CD4-positive, alpha-beta T cell treated with Interleukin-4 for 1 hour (primary cell): Measurements from ENCODE around the gene PPIE.
"Not testable (repeated sequence)": the region's sequence is repeated elsewhere in the genome, so short reads cannot be mapped to it uniquely, and the experiment has no call there.

ENCODE experiments used
- DNase-seq, 2 donors: peaks; one replicate each; pipeline ENCODE4 v3.0.0-alpha.2; 2020 to 2022

The PPIE gene

DNA sequence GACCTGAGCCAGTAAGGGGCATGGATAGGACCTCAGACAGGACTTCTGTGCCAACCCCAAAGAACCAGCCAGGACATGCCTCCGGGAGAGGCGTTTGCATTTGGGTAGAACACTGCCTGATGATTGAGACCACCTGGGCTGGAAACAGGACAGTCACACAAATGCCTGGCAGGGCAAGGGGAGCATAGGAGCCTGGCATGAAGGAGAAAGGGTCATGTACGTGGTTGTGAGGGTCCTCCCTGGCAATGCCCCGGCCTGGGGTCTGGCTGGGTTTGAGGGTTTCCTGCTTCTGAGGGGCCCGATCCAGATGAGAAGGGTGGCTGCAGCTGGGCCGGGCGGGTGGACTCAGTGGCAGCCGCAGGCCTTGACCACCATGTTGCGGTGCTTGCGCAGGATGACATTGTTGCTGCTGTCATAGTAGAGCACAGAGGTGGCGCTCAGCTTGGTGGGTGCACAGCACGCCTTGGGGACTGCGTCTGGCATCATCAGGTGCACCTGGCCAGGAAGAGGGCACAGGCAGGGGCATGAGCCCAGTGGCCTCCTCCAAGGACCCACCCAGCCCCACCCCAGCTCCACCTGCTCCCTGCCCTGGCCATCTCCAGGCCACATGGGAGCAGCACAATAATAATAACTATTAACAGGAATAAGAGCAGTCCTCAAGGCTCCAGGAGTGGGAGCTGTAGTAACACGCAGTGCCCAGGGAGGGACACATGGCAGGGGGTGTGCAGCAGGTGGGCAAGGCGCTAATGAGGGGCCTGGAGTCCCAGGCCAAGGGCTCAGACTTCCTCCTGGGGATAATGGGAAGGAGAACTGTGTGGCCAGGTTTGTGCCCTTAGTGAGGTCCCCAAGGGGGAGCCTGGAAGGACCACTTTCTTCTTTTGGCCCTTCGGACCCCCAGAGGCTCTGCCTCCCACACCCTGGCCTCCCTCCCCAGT, 21.7 kb downstream of the PPIE start:
- DNase-seq, result no peak

DNA sequence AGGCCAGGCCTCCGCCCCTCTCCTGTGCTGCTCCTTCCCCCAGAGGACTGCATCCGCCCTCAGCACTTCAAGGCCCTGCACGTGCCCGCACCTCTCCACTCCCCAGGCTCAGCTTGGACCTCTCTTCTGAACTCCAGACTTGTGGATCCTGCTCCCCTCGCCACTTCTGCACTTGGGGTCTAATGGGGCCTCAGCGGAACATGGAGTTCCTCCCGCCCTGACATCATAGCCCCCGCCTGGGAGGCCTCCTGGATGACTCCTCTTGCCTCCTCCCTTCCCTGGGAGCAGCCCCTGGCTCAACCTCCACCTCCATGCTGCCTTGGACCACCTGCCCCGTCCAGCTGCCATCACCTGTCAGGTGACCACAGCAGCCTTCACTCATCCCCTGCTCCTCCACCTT, 22.3 kb downstream of the PPIE start:
- DNase-seq, result no peak

DNA sequence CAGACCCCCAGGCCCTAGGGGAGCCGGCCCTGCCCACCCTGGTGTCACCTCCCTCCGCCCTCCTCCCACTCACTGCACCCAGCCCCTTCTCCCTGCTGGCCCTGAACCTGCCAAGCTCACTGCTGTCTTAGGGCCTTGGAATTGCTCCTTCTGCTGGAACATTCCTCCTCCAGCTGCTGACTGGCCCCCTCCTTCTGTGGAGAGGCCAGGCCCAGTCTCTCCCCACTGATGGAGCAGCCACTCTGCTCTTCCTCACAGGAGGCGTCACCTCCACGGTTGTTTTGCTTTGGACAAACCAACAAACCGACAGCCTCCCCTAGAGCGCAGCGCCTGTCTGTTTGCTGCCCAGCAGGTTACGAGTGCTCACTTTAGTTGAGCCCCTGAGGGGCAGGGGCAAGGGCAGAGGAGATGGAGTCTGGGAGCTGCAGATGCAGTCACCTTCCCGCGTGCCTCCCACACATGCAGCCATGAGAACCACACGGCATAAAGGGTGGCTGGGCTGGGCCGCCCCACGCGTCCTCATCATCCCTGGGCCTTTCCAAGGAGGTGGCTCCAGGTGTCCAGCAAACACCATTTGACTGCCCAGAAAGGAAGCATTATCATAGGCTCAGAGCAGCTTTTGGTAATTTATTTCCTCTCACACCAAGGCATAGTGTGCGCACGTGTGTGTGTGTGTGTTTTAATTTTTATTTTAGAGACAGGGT, 23.0 kb downstream of the PPIE start:
- DNase-seq, result no peak

DNA sequence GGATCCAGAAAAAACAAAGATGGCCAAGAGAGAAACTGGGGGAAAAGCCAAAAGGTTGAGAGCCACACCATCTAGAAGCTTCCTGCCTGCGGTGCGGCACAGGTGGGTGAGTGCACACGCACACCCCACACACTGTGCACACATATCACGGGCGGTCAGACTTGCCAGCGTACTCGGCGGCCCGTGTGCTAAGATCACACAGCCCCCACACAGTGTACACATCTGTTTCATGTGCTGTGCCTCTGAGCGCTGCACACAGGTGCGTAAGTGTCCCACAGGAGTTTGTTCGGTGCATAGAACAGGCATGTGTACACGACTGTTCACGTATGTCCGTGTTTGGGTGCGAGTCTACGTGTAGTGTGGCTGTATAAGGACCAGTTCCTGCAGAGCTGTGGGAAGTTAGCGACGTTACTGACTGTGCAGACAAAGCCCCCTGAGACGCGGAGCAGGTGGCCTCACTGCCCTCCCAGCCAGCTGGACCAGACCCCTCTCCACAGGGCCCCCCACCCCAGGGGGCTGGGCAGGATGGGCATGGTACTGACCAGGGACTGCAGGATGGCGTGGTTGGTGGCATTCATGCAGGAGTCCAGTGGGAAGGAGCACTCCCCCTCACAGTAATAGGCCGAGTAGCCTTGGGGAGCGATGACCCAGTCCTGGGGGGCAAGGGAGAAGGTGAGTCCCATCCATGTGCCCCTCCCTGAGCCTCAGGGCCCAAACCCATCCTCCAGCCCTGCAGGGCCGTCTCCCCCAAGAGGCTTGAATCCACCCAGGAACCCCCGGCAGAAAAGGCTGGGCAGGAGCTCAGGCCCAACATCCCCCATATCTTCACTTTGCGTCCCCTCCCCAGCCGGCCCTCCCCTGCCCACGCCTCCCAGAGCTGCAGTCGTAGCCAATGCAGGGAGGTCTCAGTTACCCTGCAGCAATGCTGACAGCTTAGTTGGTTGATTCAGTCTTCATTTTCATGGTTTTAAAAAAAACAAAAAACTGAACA, 24.2 kb downstream of the PPIE start:
- no peak for DNase-seq

DNA sequence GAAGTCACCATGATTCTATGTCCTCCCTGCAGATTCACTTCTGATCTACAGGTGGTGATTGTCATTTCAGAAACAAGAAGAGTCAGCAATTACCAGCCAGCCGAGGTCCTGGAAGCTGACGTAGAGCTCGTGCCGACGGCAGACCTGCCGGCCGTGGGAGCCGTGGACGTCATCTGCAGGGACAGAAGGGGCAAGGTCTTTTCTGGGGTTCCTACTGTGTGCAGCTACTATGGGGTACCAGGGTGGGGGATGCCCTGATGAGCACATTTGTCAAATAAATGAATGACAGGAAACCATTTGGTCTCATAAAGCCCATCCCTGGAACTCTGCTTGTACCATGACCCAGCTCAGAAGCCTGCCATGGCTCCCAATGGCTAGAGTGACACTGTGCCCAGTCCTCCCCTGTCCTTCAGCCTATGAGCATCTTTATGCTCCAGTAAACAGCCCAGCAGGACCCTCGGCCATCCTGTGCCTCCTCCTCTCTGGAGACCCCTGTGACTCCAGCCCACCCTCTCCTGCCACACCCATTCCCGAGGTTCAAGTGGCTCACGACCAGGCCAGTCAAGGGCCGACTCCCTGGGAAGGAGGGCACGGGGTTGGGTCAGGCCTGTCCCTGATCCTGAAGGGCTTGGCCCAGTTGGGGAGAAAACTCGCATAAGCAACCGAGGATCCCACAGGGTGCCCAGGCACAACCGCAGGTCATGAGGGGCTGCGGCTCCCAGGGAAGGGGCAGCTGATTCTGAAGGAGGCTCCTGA, 25.1 kb downstream of the PPIE start:
- not testable (repeated sequence) for DNase-seq

DNA sequence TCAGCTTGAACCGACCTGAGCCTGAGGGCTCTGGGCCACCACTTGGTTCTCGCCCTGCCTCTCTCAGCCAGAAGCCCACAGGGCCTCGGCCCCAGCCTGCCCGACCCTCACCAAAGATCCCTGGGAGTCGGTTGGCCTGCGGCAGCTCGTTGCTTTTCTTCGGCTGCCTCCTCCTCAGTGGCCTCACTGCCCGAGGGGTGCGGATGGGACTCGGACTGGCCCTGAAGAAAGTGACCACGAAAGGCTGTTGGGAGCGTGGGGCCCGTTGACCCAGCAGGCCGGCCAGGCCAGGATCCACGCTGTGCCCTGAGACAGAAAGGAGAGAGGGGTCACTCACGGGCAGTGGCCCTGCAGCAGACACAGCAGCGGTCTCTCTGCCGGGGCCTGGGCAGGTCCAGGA, 25.8 kb downstream of the PPIE start:
- DNase-seq, result not testable (repeated sequence)

DNA sequence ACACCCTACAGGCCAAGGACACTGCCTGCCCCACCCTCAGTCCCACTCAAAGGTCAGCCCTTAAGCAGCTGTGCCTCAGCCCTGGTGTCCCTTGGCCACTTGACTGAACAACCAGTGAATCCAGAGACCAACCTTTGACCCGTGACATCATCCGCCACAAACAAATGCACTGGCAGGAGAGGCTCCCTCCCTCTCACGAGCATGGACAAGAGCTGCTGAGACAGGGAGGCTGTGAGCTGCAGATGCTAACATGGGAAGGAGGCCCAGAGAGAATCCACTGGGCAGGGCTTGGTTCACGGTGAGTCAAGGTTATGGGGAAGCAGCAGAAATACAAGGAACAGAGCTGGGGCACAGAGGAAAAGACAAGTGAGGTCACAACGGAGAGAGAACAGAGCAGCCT, 27.8 kb downstream of the PPIE start:
- not testable (repeated sequence) for DNase-seq

DNA sequence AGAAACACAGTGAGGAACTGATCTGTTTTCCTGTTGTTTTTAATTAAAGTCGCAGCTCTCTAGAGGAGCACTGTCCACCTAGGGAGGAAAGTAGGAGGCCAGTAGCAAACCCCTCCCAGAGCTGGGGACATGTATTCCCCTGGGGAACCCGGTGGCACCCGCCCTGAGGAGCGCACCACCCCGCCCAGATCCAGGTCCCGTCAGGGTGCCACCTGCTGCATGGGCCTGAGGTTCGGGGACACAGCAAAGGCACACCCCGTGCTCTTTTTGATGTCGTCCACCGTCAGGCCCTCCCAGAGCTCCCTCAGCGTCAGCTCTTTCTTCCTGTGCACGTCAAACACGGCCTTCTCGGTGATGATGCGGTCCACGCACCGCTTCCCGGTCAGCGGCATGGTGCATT, 30.8 kb downstream of the PPIE start:
- not testable (repeated sequence) for DNase-seq

DNA sequence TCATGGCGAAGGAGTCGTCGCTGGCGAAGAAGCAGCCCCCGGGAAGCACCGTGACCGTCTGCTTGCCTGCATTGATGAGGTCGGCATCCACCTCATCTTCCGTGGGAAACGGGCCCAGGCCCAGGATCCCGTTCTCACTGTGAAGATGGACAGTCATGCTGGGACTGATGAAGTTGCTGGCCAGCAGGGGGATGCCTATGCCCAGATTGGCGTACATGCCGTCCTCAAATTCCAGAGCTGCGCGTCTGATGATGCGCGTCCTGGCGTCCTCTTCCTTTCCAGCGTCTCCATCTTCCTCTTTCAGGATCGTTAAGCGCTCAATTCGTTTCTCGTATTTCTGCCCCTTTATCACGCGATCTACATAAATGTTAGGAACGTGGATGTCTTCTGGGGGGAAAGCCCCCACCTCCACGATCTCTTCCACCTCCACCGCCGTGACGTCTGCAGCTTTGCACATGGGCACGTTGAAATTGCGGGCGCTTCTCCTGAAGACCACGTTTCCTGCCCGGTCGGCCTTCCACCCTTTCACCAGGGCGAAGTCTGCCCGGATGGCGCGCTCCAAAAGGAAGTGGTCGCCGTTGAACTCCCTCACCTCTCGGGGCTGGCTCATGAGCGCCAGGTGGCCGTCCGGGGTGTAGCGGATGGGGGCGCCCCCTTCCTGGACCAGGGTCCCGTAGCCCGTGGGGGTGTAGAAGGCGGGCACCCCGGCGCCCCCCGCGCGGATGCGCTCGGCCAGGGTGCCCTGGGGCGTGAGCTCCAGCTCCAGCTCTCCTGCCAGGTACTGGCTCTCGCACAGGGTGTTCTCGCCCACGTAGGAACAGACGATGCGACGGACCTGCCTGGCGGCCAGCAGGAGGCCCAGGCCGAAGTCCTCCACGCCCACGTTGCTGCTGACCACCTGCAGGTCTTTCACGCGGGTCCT, 31.7 kb downstream of the PPIE start:
- DNase-seq, result peak in 1 of 2 donors; percentile 23

DNA sequence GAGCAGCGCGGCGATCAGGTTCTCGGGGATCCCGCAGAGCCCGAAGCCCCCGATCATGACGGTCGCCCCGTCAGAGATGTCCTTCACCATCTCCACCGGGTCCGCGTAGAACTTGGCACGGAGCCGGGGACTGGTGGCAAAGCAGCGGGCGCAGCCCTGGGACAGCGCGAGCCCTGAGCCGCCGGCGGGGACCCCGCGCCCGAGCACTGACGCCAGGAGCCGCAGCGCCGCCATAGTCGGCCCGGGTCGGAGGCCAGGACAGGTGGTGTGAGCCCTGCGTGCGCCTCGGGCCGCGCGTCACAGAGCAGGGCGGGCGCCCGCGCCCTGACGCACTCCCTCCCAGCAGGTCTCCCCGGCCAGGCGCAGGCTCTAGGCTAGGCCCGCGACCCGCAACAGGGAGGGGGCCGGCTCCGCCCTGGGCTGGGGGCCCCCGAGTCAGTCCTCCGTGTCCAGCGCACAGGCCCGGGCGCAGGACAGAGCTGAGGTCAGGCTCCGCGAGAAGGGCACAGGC, 32.4 kb downstream of the PPIE start, which contains the start of gene OXCT2:
TSS of gene OXCT2 (minus strand) at position 327 of the 511 bp plus-strand sequence. CDS start at position 234, 93 bp downstream.
- not testable (repeated sequence) for DNase-seq

DNA sequence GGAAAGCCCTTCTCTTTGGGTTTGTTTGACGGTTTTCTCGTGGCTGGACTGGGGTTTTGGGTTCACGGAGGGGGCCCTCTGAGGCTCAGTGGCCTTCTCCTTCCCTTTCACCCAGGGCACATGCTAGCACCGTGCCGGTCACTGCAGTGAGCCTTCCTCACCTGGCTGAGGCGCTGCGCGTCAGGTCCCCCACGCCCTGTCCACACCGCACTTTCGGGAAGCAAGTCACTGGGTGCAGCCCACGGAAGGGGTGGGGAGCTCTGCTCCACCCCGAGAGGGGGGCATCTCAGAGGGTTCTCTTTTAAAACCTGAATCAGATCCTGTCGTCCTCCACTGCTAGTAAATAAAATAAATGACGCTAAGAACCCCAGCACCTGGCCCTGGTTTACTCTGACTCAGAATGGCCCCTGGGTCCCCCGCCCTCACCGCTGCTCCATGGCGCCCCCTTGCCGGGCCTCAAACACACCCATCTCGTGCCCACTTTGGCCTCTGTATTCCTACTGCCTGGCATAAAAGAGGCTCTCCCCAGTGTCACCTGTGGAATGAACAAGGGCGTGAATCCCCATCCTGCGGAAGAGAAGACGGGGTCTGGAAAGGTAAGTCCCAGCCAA, 34.8 kb downstream of the PPIE start:
- DNase-seq, result not testable (repeated sequence)

DNA sequence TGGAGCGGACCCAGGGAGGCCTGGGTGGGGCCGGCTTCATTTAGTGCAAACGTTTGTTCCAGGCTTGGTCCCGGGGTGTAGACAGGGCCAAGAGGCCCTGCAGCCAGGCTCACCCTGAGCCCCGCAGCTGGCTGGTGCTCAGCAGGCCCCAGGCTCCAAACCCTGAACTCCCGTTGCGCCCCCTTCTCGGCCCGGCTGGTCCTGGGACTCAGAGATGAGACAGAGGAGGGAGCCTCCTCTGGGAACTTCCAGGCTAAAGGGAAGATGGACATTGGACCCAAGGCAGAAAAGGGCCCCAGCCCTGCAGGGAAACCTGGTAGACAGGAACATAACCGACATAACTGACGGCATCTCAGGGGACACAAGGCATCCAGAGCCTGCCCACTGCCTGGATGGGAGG, 36.5 kb downstream of the PPIE start:
- not testable (repeated sequence) for DNase-seq

DNA sequence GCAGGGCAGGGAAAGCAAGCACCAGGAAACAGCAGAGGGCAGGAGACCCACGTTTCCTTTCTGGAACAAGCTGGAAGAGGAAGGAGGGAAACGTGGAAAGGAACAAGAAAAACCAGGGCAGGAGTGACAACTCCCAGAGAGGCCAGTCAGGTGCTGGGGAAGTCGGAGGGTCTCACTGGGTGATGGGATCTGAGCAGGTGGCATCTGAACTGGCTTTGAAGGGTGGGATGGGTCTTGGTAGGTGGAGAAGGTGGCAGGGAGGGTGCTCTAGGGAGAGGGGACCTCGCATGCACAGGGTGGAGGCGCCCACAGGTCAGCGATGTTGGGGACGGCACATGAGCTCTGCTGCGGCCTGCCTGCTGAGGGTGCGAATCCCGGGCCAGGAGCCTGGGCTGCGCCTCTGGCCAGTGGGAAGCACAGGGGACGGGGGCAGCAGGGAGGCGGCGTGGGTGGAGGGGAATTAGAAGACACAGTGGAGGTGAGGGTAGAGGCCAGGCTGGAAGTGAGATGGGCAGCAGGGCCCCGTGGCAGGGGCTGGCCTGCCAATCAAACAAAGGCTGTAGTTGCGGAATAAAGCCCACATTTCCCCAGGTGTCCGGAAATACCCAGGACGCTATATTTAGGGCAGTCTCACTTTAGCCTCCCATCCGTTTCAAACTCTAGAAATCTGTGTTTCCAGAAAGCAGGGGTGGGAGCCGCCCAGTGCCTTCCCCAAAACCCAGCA, 37.2 kb downstream of the PPIE start:
- not testable (repeated sequence) for DNase-seq

DNA sequence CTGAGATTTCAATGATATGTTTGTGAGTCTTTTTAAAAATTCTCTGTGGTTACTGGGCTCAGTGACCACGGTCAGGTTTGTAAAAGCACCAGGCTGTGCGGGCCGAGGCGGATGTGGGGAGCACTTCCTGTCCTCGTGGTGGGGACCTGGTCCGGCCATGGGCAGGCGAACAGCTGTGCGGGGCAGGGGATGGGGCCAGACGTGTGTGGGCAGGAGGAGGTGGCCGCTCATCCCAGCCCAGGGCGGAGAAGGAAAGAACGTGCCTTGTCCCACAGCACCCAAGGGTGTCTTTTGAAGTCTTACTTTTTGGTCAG, 37.7 kb downstream of the PPIE start:
- peak in 1 of 2 donors; percentile 27 for DNase-seq

DNA sequence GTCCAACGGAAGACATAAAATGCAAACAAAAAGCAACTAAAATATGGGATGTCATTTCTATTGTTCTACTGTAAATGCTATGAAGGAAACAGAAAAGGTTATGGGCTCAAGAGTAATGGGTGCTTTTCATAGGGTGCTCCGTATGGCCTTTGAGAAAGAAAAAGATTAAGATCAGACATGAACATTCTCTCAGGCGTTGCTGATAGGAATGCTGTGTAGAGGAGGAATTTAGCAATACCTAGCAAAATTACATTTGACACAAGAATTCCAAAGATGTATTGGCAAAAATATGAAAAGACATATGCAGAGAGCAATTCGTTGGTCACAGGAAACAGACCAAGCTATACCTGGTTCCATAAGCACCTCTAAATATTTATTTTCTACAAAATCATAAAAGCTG, 38.2 kb downstream of the PPIE start:
- no peak for DNase-seq

DNA sequence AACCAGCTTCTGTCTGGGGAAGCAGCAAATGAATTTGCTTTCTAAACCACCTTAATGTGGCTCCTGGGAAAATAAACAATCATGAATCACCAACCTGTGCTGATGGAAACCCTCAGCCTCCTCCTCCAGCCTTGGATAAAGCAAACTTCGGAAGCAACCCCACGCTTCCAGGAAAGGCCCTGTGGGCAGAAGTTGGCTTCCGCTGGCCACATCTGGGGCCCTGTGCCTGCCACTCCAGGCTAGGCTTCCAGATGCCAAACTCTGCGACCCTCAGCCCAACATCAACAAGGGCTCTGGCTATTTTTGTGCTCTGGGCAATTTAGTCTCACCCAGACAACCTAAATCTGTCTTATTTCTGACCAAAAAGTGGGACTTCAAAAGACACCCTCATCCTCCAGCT, 38.6 kb downstream of the PPIE start:
- no peak for DNase-seq

DNA sequence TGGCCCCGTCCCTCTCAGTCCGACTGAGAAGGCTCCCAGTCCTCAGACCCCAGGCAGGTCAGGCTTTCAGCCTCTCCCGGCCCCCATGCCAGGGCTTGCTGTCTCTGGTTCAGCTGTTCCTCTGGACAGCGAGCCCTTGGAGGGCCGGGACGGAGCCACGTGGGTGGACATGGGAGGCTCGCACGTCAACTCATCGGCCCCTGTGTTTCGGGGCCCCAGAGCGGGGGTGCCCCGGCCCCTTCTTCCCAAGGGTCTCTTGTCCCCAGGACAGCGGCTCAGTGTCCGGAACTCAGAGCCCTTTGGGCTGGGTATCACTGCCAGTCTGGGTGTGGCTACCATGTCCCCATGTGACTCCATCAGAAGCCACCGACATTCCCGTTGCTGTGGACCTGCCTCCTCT, 39.2 kb downstream of the PPIE start:
- DNase-seq, result not testable (repeated sequence)

DNA sequence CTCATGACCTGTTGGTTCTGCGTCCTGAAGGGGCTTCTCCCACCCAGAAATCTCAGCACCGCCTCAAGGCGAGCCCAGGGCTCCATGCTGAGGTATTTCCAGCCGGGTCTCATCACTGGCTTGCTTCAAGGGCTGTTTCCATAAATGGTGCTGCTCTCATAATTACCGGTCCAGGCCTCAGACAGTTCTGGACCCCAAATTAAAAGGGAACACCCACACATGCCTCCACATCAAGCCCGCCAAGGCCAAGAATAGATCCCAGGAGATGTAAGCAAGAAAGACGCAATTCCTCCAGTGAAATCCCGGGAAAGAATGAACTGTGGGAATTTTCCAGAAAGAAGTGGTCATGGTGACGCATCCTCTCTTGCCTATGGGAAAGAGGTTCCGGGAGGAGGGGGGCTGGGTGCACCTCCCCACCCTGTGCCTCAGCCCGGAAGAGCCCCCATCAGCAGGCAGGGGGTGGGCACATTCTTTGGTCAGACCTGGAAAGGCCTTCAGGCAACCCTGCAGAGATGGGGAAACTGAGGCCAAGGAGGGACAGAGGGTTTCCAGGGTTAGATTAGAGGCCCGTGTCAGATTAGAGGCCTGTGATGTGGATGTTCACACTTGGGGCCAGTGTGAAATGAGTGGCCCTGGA, 39.9 kb downstream of the PPIE start:
- not testable (repeated sequence) for DNase-seq

DNA sequence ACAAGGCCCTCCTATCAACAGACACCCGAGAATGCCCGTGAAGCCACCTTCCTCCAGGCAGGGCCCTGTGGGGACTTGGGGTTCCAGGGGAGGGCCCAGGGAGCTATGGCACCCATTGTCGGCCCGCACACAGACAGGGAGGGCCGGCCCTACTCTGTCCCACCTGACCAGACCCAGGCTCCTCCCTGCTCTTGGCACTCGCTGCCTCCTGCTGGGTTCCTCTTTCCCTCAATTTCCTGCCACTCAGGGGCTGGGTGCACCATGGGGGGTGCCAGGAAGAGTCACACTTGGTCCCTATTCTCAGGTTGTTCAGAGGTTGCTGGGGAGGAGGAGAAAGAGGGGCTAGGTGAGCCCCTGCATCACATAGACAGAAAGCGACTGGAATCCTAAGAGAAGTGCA, 40.5 kb downstream of the PPIE start:
- no peak for DNase-seq
